AG08396 (cell line): Measurements from ENCODE around the gene MAFG.
A peak's percentile ranks its signal among the peaks of the same experiment; 100 is the strongest.

Source experiments
- DNase-seq: peaks from one replicate; pipeline ENCODE4 v3.0.0; 2012; ENCODE audit warnings: low spot score, mixed read lengths

Gene MAFG

GRCh38 chr17:81909966-81910839 is 17.3 kb downstream of the MAFG start:
- peak; percentile 51 for DNase-seq

- DNase-seq = no peak
Observed at GRCh38 chr17:81909231-81909630, 18.3 kb downstream of the MAFG start.

- no peak for DNase-seq
Observed at GRCh38 chr17:81908793-81909192, 18.7 kb downstream of the MAFG start.

- no peak for DNase-seq
Observed at GRCh38 chr17:81907219-81908145, 20.1 kb downstream of the MAFG start.

- no peak for DNase-seq
Observed at GRCh38 chr17:81906476-81907218, 20.9 kb downstream of the MAFG start.

- no peak for DNase-seq
Observed at GRCh38 chr17:81905993-81906392, 21.5 kb downstream of the MAFG start.

GRCh38 chr17:81905424-81905875 is 22.1 kb downstream of the MAFG start:
- DNase-seq = no peak

GRCh38 chr17:81904600-81905423 is 22.7 kb downstream of the MAFG start:
- DNase-seq = no peak

GRCh38 chr17:81903896-81904599 is 23.5 kb downstream of the MAFG start:
- no peak for DNase-seq

GRCh38 chr17:81903415-81903831 is 24.1 kb downstream of the MAFG start:
- DNase-seq = no peak

GRCh38 chr17:81902653-81903414 is 24.7 kb downstream of the MAFG start:
- DNase-seq = no peak

GRCh38 chr17:81902023-81902652 is 25.4 kb downstream of the MAFG start, which contains the start of gene NPB:
Gene NPB (plus strand): TSS chr17:81902238. CDS start chr17:81902278, 40 bp downstream.
- peak; percentile 54 for DNase-seq

- DNase-seq = no peak
Observed at GRCh38 chr17:81901167-81902022, 26.1 kb downstream of the MAFG start.

- DNase-seq = no peak
Observed at GRCh38 chr17:81900181-81900820, 27.2 kb downstream of the MAFG start.

- no peak for DNase-seq
Observed at GRCh38 chr17:81899514-81900166, 27.9 kb downstream of the MAFG start.

GRCh38 chr17:81898885-81899284 is 28.6 kb downstream of the MAFG start:
- DNase-seq = no peak
